Right lobe of liver (tissue), 6 donors: ENCODE measurements around the gene CHMP1B. TPM values are rescaled to one million over a fixed set of nuclear protein-coding genes. Genes with fewer than 3 reads are reported as not detected.

Experiments
- ATAC-seq, 4 donors: fragments of 200-7000 bp; cut with Tn5 transposase; one replicate each; pipeline ENCODE4 v1.9.1; 2020; ENCODE audit warnings: mild to moderate bottlenecking in 4 of 4, moderate library complexity in 4 of 4
- DNase-seq, 3 donors: peaks; one replicate each; pipeline ENCODE4 v3.0.0-alpha.2; 2020
- H3K27ac ChIP-seq, 3 donors: fragments of 200-600 bp; one replicate each; pipeline ENCODE4 v1.8.0; 2022
- H3K27me3 ChIP-seq, 2 donors: fragments of 200-600 bp; one replicate each; pipeline ENCODE4 v1.8.0; 2022
- H3K36me3 ChIP-seq, 4 donors: fragments of 200-600 bp; sonication (generic) in 1 of 4; one replicate each; pipeline versions ENCODE4 v1.5.1 to v1.8.0; 2017 to 2022; ENCODE audit warnings: control low read depth in 1 of 4
- H3K4me1 ChIP-seq, 4 donors: fragments of 200-600 bp; sonication (generic) in 1 of 4; one replicate each; pipeline versions ENCODE4 v1.5.1 to v1.8.0; 2017 to 2022; ENCODE audit warnings: control low read depth in 1 of 4
- H3K4me3 ChIP-seq, 3 donors: fragments of 200-600 bp; one replicate each; pipeline ENCODE4 v1.8.0; 2022
- H3K9me3 ChIP-seq, 4 donors: fragments of 200-600 bp; sonication (generic) in 1 of 4; one replicate each; pipeline versions ENCODE4 v1.5.1 to v1.8.0; 2017 to 2022; ENCODE audit warnings: control low read depth in 1 of 4
- POLR2A ChIP-seq: fragments of 450-650 bp; IDR thresholded peaks from one replicate; pipeline ENCODE4 v1.6.1; 2017; ENCODE audit warnings: antibody characterized with exemption, mild to moderate bottlenecking
- WGBS: methylation state at CpG from one replicate; pipeline ENCODE4 v1.1.6; 2018; ENCODE audit warnings: low coverage, low lambda C conversion rate; ENCODE audit not compliant: insufficient coverage; ENCODE audit errors: missing lambda C conversion rate; 5-methylcytosine and 5-hydroxymethylcytosine counted together
- intact Hi-C, 2 donors: fragments of 100-400 bp; cut with DNase I; formaldehyde crosslinking; loops; one replicate each; pipeline versions ENCODE4 v1.11.2 to v1.14.1; 2022
- total RNA-seq, 6 experiments: library from RNA; depleted of rRNA in 2 of 6; stranded (reverse); fragments of >200 nt in 2 of 6; fragmentation: NEBNext Ultra II Directional in 3 of 6; extraction: Animal tissue kit (Norgen Biotek cat#: 25700) in 3 of 6; gene quantifications; one replicate each; pipeline versions ENCODE4 v1.1.0 to v1.2.4, GENCODE V29; 2016 to 2023
- TF ChIP-seq, protein P1 (sequence below), 4 donors: fragments of 200-600 bp in 3 of 4; fragments of 450-650 bp in 1 of 4; IDR thresholded peaks; one replicate each; pipeline versions ENCODE4 v1.5.1 to v1.8.0; 2016 to 2022; ENCODE audit warnings: antibody characterized with exemption in 4 of 4, mild to moderate bottlenecking in 2 of 4
- donor health status: DM: no; HTN: yes; CAD: no.
- donor health status: DM: no; HTN: no; CAD: no.
- donor health status: DM: no; HTN: no; CAD: no.
- donor health status: DM: no; HTN: yes; CAD: no.
- donor health status: DM: no; HTN: yes; CAD: no.

The CHMP1B gene
- total RNA-seq, 6 experiments from 2014 or later = 13.5 to 22.4 (median 18.2) TPM

- 57% methylated on average over 11 of the region's 11 CpGs for WGBS
- H3K27ac ChIP-seq = no peak overlapping the region
- no peak for ATAC-seq
- no peaks in the 10 kb centered on the region for H3K27me3 ChIP-seq
- TF ChIP-seq, protein P1, sequence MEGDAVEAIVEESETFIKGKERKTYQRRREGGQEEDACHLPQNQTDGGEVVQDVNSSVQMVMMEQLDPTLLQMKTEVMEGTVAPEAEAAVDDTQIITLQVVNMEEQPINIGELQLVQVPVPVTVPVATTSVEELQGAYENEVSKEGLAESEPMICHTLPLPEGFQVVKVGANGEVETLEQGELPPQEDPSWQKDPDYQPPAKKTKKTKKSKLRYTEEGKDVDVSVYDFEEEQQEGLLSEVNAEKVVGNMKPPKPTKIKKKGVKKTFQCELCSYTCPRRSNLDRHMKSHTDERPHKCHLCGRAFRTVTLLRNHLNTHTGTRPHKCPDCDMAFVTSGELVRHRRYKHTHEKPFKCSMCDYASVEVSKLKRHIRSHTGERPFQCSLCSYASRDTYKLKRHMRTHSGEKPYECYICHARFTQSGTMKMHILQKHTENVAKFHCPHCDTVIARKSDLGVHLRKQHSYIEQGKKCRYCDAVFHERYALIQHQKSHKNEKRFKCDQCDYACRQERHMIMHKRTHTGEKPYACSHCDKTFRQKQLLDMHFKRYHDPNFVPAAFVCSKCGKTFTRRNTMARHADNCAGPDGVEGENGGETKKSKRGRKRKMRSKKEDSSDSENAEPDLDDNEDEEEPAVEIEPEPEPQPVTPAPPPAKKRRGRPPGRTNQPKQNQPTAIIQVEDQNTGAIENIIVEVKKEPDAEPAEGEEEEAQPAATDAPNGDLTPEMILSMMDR (IDR thresholded peaks at IDR 0.05) = no peak
- no peak for TF ChIP-seq POLR2A
- no peaks in the 10 kb centered on the region for H3K36me3 ChIP-seq
- H3K9me3 ChIP-seq = no peaks in the 10 kb centered on the region
- no peaks in the 10 kb centered on the region for H3K4me1 ChIP-seq
- no peak for DNase-seq
- H3K4me3 ChIP-seq = no peak overlapping the region
- intact Hi-C loops = no loop called here
Observed at GRCh38 chr18:11808001-11808855, 43.0 kb upstream of the CHMP1B start.

DNA sequence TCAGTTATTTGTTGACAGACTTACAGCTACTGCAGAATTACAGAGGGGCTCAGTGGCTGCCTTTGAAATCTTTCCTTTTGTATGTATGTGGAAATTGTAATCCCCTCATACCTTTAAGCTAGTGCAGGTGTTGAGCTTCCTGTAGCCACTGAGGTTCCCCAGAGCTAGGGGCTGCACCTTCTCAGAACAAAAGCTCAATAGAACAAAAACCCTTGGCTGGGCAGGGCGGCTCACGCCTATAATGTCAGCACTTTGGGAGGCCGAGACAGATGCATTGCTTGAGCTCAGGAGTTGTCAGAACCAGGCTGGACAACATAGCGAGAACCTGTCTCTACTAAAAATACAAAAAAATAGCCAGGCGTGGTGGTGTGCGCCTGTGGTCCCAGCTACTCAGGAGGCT, 41.3 kb upstream of the CHMP1B start:
- Histone ChIP-seq H3K36me3 (no peaks in the 10 kb centered on the region), H3K9me3 (no peaks in the 10 kb centered on the region), H3K4me3 (no peak overlapping the region), H3K27ac (no peak overlapping the region), H3K4me1 (no peaks in the 10 kb centered on the region), H3K27me3 (no peaks in the 10 kb centered on the region)
- ATAC-seq (no peak), DNase-seq (no peak)
- WGBS = 100% methylated on average over 3 of the region's 6 CpGs
- intact Hi-C loops = no loop called here
- no peak for TF ChIP-seq POLR2A
- TF ChIP-seq, protein P1 (IDR thresholded peaks at IDR 0.05) = no peak

DNA sequence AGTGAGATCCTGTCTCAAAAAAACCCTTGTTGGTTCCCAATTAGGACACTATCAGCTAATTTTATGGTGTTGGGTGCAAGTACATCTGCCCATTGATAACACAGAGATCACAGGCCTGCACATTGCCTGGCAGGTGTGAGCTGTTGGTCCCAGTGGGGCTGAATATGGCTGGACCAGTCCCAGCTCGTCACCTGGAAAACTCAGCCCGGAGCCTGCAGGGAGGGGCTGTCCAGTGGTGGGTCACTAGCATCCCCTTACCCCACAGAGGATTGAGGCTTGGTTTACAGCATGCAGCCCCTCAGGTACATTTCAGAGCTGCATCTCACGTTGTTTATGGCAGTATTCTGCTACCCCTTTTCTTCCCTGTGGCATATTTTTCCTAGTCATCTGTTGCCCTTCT, 40.8 kb upstream of the CHMP1B start:
- H3K36me3 ChIP-seq = no peaks in the 10 kb centered on the region
- H3K4me3 ChIP-seq = no peak overlapping the region
- no CpG with 5 or more reads among the region's 3 CpGs for WGBS
- DNase-seq (no peak), ATAC-seq (no peak)
- H3K27me3 ChIP-seq = no peaks in the 10 kb centered on the region
- TF ChIP-seq POLR2A = no peak
- TF ChIP-seq, protein P1 (IDR thresholded peaks at IDR 0.05) = no peak
- H3K27ac ChIP-seq = no peak overlapping the region
- no peaks in the 10 kb centered on the region for H3K4me1 ChIP-seq
- intact Hi-C loops = no loop called here
- no peaks in the 10 kb centered on the region for H3K9me3 ChIP-seq

DNA sequence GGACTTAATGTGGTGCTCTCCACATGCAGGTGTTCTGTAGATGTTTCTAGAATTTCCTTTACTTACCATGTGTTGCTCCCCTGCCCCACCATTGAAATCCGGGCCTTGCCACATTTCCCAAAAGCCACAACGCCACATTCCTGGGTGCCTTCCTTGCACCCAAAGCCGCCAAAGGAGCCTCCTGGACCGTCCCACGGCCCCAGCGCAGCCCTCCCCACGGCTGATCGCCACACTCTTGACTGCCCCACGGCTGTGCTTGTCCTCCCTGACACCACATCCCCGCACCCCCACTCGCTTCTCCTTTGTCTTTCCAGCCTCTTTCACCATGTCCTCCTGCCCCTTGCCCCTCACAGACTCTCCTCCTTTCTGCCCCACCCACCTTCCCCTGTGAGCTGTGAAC, 40.2 kb upstream of the CHMP1B start:
- no peak for DNase-seq
- Histone ChIP-seq H3K27me3 (no peaks in the 10 kb centered on the region), H3K9me3 (no peaks in the 10 kb centered on the region), H3K36me3 (no peaks in the 10 kb centered on the region), H3K27ac (no peak overlapping the region), H3K4me1 (no peaks in the 10 kb centered on the region), H3K4me3 (no peak overlapping the region)
- no peak for TF ChIP-seq POLR2A
- TF ChIP-seq, protein P1 (IDR thresholded peaks at IDR 0.05) = no peak
- 84% methylated on average over 8 of the region's 11 CpGs for WGBS
- intact Hi-C loops = no loop called here
- no peak for ATAC-seq
